ENCODE results near the gene FXR2.

Gene FXR2

DNA sequence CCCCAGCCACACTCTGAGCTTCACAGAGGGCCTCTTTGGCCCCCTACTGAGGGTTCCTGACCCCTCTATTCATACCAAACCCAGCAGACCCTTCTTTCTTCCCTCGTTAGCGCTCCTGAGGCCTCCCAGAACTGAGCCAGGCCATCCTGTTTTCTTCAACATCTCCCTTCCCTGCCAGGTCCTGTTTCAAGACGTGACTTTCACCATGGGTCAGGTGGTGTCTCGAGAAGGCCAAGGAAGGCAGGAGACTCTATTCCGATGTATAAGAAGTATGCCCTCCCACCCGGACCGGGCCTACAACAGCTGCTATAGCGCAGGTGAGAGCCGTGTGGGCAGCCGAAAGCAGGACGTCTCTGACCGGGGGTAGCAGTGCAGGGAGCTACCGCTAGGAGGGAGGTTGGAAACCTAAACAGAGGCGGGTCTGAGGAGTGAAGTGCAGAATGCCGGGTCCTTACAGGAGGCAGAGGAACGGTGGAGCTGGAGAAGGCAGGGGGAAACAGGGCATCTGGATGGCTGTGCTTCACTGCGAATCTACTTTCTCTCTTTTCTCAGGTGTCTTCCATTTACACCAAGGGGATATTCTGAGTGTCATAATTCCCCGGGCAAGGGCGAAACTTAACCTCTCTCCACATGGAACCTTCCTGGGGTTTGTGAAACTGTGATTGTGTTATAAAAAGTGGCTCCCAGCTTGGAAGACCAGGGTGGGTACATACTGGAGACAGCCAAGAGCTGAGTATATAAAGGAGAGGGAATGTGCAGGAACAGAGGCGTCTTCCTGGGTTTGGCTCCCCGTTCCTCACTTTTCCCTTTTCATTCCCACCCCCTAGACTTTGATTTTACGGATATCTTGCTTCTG lies 54.3 kb downstream of the FXR2 start (continued):
- TF ChIP-seq, protein P1, sequence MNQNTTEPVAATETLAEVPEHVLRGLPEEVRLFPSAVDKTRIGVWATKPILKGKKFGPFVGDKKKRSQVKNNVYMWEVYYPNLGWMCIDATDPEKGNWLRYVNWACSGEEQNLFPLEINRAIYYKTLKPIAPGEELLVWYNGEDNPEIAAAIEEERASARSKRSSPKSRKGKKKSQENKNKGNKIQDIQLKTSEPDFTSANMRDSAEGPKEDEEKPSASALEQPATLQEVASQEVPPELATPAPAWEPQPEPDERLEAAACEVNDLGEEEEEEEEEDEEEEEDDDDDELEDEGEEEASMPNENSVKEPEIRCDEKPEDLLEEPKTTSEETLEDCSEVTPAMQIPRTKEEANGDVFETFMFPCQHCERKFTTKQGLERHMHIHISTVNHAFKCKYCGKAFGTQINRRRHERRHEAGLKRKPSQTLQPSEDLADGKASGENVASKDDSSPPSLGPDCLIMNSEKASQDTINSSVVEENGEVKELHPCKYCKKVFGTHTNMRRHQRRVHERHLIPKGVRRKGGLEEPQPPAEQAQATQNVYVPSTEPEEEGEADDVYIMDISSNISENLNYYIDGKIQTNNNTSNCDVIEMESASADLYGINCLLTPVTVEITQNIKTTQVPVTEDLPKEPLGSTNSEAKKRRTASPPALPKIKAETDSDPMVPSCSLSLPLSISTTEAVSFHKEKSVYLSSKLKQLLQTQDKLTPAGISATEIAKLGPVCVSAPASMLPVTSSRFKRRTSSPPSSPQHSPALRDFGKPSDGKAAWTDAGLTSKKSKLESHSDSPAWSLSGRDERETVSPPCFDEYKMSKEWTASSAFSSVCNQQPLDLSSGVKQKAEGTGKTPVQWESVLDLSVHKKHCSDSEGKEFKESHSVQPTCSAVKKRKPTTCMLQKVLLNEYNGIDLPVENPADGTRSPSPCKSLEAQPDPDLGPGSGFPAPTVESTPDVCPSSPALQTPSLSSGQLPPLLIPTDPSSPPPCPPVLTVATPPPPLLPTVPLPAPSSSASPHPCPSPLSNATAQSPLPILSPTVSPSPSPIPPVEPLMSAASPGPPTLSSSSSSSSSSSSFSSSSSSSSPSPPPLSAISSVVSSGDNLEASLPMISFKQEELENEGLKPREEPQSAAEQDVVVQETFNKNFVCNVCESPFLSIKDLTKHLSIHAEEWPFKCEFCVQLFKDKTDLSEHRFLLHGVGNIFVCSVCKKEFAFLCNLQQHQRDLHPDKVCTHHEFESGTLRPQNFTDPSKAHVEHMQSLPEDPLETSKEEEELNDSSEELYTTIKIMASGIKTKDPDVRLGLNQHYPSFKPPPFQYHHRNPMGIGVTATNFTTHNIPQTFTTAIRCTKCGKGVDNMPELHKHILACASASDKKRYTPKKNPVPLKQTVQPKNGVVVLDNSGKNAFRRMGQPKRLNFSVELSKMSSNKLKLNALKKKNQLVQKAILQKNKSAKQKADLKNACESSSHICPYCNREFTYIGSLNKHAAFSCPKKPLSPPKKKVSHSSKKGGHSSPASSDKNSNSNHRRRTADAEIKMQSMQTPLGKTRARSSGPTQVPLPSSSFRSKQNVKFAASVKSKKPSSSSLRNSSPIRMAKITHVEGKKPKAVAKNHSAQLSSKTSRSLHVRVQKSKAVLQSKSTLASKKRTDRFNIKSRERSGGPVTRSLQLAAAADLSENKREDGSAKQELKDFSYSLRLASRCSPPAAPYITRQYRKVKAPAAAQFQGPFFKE (tag by site-specific recombination; IDR thresholded peaks at IDR 0.05; ENCODE audit: borderline replicate concordance) = no peak
- TF ChIP-seq, protein P2, sequence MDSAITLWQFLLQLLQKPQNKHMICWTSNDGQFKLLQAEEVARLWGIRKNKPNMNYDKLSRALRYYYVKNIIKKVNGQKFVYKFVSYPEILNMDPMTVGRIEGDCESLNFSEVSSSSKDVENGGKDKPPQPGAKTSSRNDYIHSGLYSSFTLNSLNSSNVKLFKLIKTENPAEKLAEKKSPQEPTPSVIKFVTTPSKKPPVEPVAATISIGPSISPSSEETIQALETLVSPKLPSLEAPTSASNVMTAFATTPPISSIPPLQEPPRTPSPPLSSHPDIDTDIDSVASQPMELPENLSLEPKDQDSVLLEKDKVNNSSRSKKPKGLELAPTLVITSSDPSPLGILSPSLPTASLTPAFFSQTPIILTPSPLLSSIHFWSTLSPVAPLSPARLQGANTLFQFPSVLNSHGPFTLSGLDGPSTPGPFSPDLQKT (IDR thresholded peaks at IDR 0.05; ENCODE audit: borderline replicate concordance, low read depth, low read length) = no peak
- TF ChIP-seq MEIS1 (CRISPR knock-in tag; IDR thresholded peaks at IDR 0.05; ENCODE audit: borderline replicate concordance) (no peak), ZNF157 (tag by site-specific recombination; IDR thresholded peaks at IDR 0.05) (no peak), ZBTB21 (tag by site-specific recombination; IDR thresholded peaks at IDR 0.05) (no peak), ZNF529 (tag by site-specific recombination; IDR thresholded peaks at IDR 0.05; ENCODE audit: insufficient replicate concordance) (no peak), ZNF223 (tag by site-specific recombination; IDR thresholded peaks at IDR 0.05) (no peak), SP2 (tag by site-specific recombination; IDR thresholded peaks at IDR 0.05) (peak; percentile 58), ZNF2 (tag by site-specific recombination; IDR thresholded peaks at IDR 0.05) (no peak), ZNF791 (tag by site-specific recombination; IDR thresholded peaks at IDR 0.05) (no peak), ZNF362 (tag by site-specific recombination; IDR thresholded peaks at IDR 0.05) (no peak), KLF1 (tag by site-specific recombination; IDR thresholded peaks at IDR 0.05) (no peak), KLF9 (tag by site-specific recombination; IDR thresholded peaks at IDR 0.05; ENCODE audit: low read depth) (no peak), ZNF670 (tag by site-specific recombination; IDR thresholded peaks at IDR 0.05; ENCODE audit: low read depth) (no peak), KLF8 (tag by site-specific recombination; IDR thresholded peaks at IDR 0.05) (no peak), ZNF561 (tag by site-specific recombination; IDR thresholded peaks at IDR 0.05; ENCODE audit: borderline replicate concordance) (no peak), PBX3 (CRISPR knock-in tag; IDR thresholded peaks at IDR 0.05) (no peak), PRDM1 (tag by site-specific recombination; IDR thresholded peaks at IDR 0.05) (peak; percentile 13; the same call in 1 of the 2 replicates), ZNF555 (tag by site-specific recombination; conservative IDR thresholded peaks at IDR 0.05) (no peak), ZNF600 (tag by site-specific recombination; IDR thresholded peaks at IDR 0.05) (peak; percentile 46; the same call in 1 of the 2 replicates), KLF17 (tag by site-specific recombination; IDR thresholded peaks at IDR 0.05) (peak; percentile 35; the same call in 1 of the 2 replicates), ZNF18 (tag by site-specific recombination; IDR thresholded peaks at IDR 0.05) (no peak; the same call in 1 of the 2 replicates), SALL2 (tag by site-specific recombination; IDR thresholded peaks at IDR 0.05; ENCODE audit: borderline replicate concordance) (no peak)
- TF ChIP-seq, protein P3, sequence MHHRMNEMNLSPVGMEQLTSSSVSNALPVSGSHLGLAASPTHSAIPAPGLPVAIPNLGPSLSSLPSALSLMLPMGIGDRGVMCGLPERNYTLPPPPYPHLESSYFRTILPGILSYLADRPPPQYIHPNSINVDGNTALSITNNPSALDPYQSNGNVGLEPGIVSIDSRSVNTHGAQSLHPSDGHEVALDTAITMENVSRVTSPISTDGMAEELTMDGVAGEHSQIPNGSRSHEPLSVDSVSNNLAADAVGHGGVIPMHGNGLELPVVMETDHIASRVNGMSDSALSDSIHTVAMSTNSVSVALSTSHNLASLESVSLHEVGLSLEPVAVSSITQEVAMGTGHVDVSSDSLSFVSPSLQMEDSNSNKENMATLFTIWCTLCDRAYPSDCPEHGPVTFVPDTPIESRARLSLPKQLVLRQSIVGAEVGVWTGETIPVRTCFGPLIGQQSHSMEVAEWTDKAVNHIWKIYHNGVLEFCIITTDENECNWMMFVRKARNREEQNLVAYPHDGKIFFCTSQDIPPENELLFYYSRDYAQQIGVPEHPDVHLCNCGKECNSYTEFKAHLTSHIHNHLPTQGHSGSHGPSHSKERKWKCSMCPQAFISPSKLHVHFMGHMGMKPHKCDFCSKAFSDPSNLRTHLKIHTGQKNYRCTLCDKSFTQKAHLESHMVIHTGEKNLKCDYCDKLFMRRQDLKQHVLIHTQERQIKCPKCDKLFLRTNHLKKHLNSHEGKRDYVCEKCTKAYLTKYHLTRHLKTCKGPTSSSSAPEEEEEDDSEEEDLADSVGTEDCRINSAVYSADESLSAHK (tag by site-specific recombination; IDR thresholded peaks at IDR 0.05) = peak; percentile 39; the same call in 1 of the 2 replicates
